ENCODE results near the gene SOX3.

GRCh38 chrX:140524556-140524955 is 19.7 kb upstream of the SOX3 start:
- TF ChIP-seq, protein P1, sequence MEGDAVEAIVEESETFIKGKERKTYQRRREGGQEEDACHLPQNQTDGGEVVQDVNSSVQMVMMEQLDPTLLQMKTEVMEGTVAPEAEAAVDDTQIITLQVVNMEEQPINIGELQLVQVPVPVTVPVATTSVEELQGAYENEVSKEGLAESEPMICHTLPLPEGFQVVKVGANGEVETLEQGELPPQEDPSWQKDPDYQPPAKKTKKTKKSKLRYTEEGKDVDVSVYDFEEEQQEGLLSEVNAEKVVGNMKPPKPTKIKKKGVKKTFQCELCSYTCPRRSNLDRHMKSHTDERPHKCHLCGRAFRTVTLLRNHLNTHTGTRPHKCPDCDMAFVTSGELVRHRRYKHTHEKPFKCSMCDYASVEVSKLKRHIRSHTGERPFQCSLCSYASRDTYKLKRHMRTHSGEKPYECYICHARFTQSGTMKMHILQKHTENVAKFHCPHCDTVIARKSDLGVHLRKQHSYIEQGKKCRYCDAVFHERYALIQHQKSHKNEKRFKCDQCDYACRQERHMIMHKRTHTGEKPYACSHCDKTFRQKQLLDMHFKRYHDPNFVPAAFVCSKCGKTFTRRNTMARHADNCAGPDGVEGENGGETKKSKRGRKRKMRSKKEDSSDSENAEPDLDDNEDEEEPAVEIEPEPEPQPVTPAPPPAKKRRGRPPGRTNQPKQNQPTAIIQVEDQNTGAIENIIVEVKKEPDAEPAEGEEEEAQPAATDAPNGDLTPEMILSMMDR (conservative IDR thresholded peaks at IDR 0.05; ENCODE audit: low read depth, low read length) = no peak
- TF ChIP-seq EZH2 (IDR thresholded peaks at IDR 0.05; ENCODE audit: borderline replicate concordance, low read depth, low read length, poor library complexity, severe bottlenecking) = no peak
